ENCODE results near the gene LRTM2. TPM values are rescaled to one million over a fixed set of nuclear protein-coding genes. Genes with fewer than 3 reads are reported as not detected.
"Not testable (repeated sequence)": the region's sequence is repeated elsewhere in the genome, so short reads cannot be mapped to it uniquely, and the experiment has no call there.

LRTM2 gene
- total RNA-seq, 1 experiment from 2014 or later, result not detected

DNA sequence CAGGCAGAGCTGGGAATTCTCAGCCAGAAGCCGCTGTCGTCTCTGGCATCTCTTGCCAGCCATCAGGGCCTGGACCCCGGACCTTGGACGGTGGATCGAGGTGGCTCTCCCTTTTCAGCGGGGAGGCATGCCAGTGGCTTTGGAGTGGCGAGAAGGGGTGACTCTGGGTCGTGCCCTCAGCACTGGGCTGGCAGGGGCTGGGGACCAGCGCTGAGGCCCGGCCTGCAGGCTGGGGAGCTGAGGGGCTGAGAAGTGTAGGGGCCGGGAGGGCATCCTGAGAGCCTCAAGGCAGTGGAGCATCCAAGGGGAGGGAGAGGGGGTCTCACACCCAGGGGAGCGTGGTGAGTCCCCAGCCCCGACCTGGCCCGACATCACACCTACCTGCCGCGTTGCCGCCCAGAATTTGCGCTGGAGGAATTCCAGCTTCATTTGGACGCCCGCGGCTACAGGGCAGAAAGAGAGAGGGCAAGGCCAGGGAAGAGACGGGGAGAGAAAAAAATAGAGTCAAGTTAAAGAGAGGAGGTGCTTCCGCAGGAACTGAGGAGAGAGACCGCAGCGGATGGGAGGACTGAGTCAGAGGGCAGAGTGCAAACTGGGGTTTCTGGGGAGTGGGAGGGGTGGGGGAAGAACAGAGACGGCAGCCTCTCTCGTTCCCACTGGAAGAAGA lies 9.0 kb upstream of the LRTM2 start:
- peak; percentile 93 for DNase-seq (ENCODE audit: low read depth)

DNA sequence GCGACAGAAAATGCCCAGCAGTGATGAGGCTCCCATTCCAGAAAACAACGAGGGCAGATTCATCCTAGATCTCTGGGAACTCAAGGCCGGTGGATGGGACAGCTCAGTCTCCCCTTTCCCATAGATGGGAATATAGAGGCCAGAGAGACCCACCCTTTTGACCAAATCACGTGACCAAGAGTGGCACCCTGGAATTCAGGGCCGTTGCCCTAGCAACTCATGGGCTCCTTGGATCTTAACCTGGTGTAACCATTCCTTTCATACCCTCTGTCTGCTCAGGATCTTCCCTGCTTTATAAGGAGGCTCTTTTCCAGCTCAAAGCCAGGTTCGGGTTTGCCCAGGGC lies 8.4 kb upstream of the LRTM2 start:
- no peak for DNase-seq (ENCODE audit: low read depth)

DNA sequence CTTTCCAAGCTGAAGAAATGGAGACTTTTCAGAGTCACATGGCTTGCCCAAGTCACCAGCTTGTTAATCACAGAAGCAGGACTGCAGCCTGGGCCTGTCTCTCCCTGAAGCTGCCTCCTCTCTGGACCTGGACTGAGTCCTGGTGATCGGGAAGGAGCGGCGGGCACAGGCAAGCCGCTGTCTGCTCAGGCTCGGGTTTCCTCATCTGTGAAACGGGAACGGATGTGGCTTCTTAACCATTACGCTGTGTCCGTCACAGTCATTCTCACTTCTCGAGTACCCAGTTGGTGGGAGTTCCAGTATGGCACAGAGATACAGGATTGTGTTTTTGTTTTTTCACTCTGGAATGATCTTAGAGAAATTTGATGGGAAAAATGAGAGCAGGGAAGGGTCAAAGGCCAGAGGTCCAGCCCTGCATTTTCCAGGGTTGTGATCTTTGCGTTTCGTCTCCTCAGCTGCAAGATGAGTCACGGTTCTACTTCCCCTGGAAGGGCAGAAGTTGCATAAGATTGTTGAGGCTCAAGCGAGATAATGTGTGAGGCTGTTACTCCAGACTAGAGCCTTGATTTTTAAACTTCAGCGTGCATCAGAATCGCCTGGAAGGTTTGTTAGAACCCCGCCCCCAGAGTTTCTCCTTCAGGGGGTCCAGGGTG lies 7.6 kb upstream of the LRTM2 start:
- DNase-seq (ENCODE audit: low read depth), result peak; percentile 88

DNA sequence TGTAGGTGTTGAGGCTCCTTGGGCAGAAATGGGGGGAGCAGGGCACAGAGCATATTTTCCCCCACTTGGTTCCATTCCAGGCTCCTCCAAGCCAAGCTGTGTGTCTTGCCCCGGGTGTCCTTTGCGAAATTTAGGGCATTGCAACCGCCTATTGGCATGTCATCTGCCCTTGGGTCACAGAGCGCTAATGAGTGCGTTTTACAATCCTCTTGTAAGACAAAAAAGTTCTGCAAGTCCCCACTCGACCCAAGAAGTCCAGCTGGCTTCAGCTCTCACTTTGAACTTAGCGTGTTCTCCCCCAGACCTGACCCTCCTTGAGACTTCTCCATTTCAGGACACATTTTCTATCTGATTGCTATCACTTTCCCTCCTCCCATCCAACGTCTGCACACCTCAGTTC lies 6.1 kb upstream of the LRTM2 start:
- no peak for DNase-seq (ENCODE audit: low read depth)

DNA sequence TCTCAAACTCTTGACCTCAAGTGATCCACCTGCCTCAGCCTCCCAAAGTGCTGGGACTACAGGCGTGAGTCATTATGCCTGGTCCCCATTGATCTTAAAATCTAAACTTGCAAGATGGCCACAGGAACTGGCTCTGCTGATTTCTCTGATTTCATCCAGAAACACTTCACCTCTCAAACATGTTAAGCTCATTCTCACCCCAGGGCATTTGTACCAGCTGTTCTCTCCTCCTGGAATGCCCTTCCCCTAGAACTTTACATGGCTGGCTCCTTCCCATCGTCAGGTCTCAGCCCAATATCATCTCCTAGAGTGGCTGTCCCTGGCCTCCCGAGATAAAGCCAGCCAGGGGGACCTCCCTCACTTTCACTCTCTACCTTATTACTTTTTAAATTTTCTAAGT lies 5.3 kb upstream of the LRTM2 start:
- DNase-seq (ENCODE audit: low read depth), result no peak

DNA sequence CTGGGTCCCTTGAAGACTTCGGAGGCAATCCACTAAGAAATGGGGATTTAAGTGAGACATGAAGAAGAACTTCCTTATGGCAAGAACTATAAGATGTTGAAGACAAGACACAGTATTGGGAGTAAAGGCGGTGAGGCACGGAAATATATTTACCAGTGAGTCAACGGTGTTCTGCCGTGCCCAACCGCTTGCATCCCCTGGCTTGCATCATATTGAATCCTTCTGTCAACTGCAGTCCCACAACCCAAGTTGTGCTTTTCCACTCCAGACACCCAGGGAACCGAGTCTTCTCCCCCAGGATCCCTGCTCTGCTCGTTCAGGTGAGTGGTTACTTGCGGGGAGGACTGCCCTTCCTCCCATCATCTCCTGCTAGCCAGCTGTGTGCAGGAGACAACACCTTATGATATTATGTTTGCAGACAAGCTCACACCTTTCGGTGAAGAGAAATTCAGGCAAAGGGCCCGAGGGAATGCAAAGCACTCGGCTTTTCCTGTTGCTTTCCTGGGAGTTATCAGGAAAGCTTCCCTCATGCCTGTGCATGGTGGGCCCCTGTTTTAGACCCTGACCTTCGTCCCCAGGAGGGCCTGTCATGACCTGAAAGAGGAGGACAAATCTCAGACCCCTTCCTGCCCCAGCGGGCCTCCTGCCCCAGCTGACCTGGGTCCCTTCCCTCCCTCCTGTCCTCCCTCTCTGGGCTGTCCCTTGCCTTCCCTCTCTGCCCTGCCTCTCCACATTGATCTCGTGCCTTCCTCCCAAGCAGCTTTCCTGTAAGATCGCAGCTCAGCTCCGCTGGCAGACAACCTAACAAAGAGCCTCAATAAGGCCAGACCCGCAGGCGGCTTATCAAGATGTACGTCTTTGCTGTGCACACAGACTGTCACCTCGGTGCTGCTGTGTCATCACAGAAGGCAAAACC lies 4.3 kb upstream of the LRTM2 start:
- DNase-seq (ENCODE audit: low read depth), result no peak

GRCh38 chr12:1816730-1817348 lies 3.5 kb upstream of the LRTM2 start:
- no peak for DNase-seq (ENCODE audit: low read depth)

DNA sequence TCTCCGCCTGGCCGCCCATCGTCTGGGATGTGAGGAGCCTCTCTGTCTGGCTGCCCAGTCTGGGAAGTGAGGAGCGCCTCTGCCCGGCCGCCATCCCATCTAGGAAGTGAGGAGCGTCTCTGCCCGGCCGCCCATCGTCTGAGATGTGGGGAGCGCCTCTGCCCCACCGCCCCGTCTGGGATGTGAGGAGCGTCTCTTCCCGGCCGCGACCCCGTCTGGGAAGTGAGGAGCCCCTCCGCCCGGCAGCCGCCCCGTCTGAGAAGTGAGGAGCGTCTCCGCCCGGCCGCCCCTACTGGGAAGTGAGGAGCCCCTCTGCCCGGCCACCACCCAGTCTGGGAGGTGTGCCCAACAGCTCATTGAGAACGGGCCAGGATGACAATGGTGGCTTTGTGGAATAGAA lies 2.4 kb upstream of the LRTM2 start:
- not testable (repeated sequence) for DNase-seq (ENCODE audit: low read depth)

- DNase-seq (ENCODE audit: low read depth), result no peak
Observed at GRCh38 chr12:1819050-1819449, 1.3 kb upstream of the LRTM2 start.

GRCh38 chr12:1819571-1819970 lies 794 bp upstream of the LRTM2 start:
- DNase-seq (ENCODE audit: low read depth), result no peak

DNA sequence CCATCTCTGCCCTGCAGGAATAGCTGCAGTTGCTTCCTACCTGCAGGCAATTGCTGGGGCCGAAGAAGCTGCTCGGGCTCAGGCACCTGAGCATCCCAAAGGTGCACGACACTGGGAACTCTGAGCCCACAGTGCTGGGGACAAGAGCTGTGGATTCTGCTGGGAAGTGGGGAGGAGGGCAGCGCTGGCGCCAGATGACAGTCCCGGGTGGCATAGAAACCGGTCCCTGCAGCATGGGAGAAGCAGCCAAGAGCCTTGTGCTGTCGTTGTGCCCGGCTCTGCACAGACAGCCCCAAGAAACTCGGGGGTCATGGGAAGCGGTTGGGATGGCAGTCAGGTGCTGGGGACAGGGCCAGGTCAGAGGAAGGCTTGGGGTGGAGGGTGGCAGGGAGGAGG lies 529 bp downstream of the LRTM2 start:
- DNase-seq (ENCODE audit: low read depth), result no peak

DNA sequence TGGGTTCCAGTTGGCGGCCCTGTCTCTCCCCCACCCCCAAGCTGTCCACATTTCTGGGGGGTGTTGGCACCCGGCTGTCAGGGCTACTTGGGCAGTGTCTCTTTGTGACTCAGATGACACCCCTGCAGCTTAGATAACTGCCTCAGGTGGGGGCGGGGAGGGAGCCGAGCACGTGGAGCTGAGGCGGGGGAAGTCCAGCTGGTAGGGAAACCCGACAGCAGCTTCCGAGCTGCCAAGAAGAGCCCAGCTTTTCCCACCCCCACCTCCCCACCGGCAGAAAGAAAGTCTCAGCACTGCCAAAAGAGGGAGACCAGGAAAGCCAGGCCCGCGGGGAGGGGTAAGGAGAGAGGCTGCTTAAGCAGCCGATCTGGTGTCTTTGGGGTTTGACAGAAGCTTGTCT lies 1.4 kb downstream of the LRTM2 start:
- no peak for DNase-seq (ENCODE audit: low read depth)

DNA sequence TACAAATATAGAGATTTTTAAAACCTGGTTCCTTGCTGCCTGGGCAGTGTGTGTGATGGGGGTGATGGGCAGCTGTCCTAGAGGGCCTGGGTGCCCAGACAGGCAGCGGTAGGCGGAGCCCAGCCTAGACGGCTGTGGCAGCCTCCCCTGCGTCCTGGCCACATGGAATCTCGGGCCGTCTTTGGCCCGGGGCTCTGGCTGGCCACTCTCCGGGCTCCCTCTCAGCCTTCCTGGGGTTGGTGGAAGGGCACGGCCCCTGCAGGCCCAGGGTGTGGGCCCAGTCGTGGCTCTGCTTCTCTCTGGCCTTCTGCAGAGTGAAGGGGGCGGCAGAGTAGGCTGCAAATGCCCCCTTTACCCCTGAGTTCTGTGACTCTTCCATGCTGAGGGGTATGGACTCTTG lies 2.3 kb downstream of the LRTM2 start:
- no peak for DNase-seq (ENCODE audit: low read depth)

- no peak for DNase-seq (ENCODE audit: low read depth)
Observed at GRCh38 chr12:1823237-1823636, 2.9 kb downstream of the LRTM2 start.

DNA sequence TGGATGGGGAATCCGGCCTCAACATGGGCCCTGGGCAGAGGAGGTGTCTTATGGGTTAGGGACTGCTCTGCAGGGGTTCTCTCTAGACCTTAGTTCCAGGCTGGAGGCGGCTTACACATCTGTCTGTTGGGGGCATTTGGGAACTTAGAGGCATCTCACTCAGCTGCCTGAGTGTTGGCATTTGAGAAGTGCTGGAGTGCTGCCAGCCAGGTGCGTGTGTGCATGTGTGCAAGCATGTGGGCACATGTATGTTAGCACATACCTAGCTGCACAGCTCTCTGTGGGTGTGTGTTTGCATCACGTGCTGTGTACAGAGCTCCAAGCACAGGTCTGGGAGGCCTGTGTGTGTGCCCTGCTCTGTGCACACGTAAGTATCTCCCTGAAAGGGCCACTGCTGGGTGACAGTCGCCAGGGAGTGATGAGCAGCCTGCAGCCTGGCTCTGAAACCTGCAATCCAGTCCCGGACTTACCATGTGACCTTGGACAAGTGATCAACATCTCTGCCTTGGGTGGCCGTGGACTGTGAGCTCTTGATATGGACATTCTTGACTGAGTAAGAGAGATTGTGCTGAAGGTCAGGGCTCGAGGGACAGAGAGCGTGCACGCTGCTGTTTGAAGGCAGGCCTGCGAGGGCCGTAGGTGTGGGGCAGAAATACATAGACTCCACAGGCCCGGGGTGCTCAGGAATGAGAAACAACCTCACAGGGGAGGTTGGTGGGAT lies 5.2 kb downstream of the LRTM2 start:
- DNase-seq (ENCODE audit: low read depth), result no peak

- DNase-seq (ENCODE audit: low read depth), result no peak
Observed at GRCh38 chr12:1826401-1826800, 6.0 kb downstream of the LRTM2 start.

DNA sequence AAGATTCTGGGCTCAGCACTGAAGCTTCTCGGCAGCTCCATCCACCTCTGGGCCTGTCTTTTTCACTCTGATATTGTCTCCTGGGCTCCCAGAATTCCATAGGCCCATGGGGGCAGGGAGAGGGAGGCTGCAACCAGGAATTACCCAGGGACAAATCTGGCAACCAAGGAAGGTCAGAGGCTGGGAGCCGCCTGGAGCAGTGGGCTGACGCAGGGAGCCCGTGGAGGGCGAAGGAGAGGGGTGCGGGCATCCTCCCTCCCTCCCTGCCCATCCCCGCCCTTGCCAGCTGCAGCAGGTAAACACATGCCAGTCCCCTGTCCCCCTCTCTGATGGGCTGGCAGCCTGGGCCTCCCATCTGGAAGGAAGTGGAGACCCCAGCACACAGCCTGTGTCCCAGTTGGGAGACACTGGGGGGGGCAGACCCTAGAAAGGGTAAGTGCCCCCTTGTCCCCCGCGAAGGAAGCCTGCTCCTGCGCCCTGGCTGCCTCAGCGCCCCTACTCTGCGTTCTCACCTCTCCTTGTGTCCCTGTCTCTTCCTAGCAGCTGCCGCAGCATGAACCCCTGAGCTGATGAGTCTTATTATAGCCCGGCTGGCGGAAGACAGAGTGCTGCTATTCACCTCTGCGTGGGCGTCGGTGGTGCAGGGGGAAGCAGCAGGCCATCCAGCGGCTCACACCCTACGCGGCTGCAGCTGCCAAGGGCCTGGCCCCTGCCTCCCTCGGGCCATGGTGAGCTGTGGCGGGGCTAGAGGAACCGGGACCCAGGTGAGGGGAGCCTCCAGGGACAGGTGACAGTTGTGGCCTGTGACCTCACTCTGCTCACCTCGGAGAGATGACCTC lies 6.7 kb downstream of the LRTM2 start:
- no peak for DNase-seq (ENCODE audit: low read depth)

GRCh38 chr12:1827826-1828805 lies 7.8 kb downstream of the LRTM2 start:
- DNase-seq (ENCODE audit: low read depth), result no peak

DNA sequence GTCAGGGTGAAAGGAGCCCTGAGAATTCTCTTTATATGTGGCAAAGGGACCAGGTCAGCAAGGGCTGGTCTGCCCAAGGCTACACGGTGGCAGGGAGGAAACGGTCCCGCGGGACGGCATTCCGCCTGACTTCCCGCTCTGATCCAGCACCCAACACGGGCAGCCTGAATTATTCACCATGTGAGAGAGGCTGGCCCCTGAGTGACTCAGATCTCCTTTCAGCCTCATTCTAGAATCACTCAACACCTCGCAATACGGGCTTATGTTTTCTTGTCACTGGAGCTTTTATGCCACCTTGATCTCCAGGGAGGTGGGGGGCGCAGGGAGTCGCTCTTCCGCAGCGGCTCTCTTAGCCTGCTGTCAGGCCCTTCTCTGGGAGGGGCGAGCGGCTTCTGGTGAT lies 8.5 kb downstream of the LRTM2 start:
- DNase-seq (ENCODE audit: low read depth), result peak; percentile 42
